Osteoblast (primary cell): ENCODE results near the gene CRY1. TPM values are rescaled to one million over a fixed set of nuclear protein-coding genes. Genes with fewer than 3 reads are reported as not detected.

ENCODE experiments used
- DNase-seq: peaks from one replicate; pipeline ENCODE4 v3.0.0; 2011; ENCODE audit warnings: low spot score, mixed read lengths; ENCODE audit not compliant: insufficient read length; ENCODE audit errors: missing footprints
- H2AFZ ChIP-seq: 2 replicates; pipeline ENCODE4 v1.6.0; 2011; ENCODE audit warnings: mild to moderate bottlenecking, low read length
- H3K27ac ChIP-seq: 2 replicates; pipeline ENCODE4 v1.5.1; 2011; ENCODE audit warnings: mild to moderate bottlenecking, low read depth, low read length, moderate library complexity
- H3K27me3 ChIP-seq: 2 replicates; pipeline ENCODE4 v1.6.0; 2012; ENCODE audit warnings: mild to moderate bottlenecking, control low read depth, inconsistent platforms, low read length, moderate library complexity; ENCODE audit not compliant: insufficient read depth
- H3K36me3 ChIP-seq: 2 replicates; pipeline ENCODE4 v1.5.1; 2011; ENCODE audit warnings: mild to moderate bottlenecking, low read length, control low read depth, moderate library complexity; ENCODE audit not compliant: insufficient read depth
- H3K4me1 ChIP-seq: 2 replicates; pipeline ENCODE4 v1.5.1; 2011; ENCODE audit warnings: mild to moderate bottlenecking, low read length, control low read depth, moderate library complexity; ENCODE audit not compliant: insufficient read depth
- H3K4me2 ChIP-seq: 2 replicates; pipeline ENCODE4 v1.6.0; 2011; ENCODE audit warnings: mild to moderate bottlenecking, low read length; ENCODE audit not compliant: insufficient read depth
- H3K4me3 ChIP-seq: fragments of 200-600 bp; sonication (generic); 3 replicates; pipeline ENCODE4 v1.5.1; 2012; ENCODE audit warnings: mild to moderate bottlenecking, low read length, inconsistent platforms; ENCODE audit not compliant: insufficient read depth
- H3K79me2 ChIP-seq: 2 replicates; pipeline ENCODE4 v1.6.0; 2012; ENCODE audit warnings: mild to moderate bottlenecking, low read length, control low read depth, inconsistent platforms; ENCODE audit not compliant: insufficient read depth
- H3K9me3 ChIP-seq: 2 replicates; pipeline ENCODE4 v1.5.1; 2011; ENCODE audit warnings: low read depth, low read length, control low read depth
- H4K20me1 ChIP-seq: 2 replicates; pipeline ENCODE4 v1.6.0; 2012; ENCODE audit warnings: mild to moderate bottlenecking, low read length, control low read depth; ENCODE audit not compliant: insufficient read depth
- CTCF ChIP-seq: IDR thresholded peaks from 2 replicates; pipeline ENCODE4 v1.5.1; 2011; ENCODE audit warnings: mild to moderate bottlenecking, low read depth, low read length, moderate library complexity; ENCODE audit errors: extremely low read depth
- total RNA-seq: library from RNA; depleted of rRNA; stranded (reverse); fragments of >200 nt; gene quantifications from 2 replicates; pipeline ENCODE4 v1.2.3, GENCODE V29; 2012

The CRY1 gene
- total RNA-seq, 1 donor, result 18.1 TPM

- H3K36me3 ChIP-seq, result no peaks in the 10 kb centered on the region
- H3K27me3 ChIP-seq, result peaks cover 14% of the 10 kb centered on the region
- no peak overlapping the region for H3K27ac ChIP-seq
- no peak for DNase-seq
- no peaks in the 10 kb centered on the region for H3K4me1 ChIP-seq
- no peak overlapping the region for H3K4me3 ChIP-seq
- H3K4me2 ChIP-seq, result no peak overlapping the region
- H3K9me3 ChIP-seq, result no peaks in the 10 kb centered on the region
- H2AFZ ChIP-seq, result no peak overlapping the region
- TF ChIP-seq CTCF, result no peak
- H4K20me1 ChIP-seq, result no peaks in the 10 kb centered on the region
- H3K79me2 ChIP-seq, result no peaks in the 10 kb centered on the region
Observed at GRCh38 chr12:107125833-107126232, 32.5 kb upstream of the CRY1 start.

- DNase-seq, result no peak
- no peak overlapping the region for H3K4me2 ChIP-seq
- no peaks in the 10 kb centered on the region for H3K4me1 ChIP-seq
- H3K9me3 ChIP-seq, result no peaks in the 10 kb centered on the region
- H3K27ac ChIP-seq, result no peak overlapping the region
- no peak overlapping the region for H3K4me3 ChIP-seq
- no peak for TF ChIP-seq CTCF
- peaks cover 17% of the 10 kb centered on the region for H3K27me3 ChIP-seq
- H3K36me3 ChIP-seq, result no peaks in the 10 kb centered on the region
- no peaks in the 10 kb centered on the region for H3K79me2 ChIP-seq
- H4K20me1 ChIP-seq, result no peaks in the 10 kb centered on the region
- no peak overlapping the region for H2AFZ ChIP-seq
Observed at GRCh38 chr12:107122452-107122958, 29.2 kb upstream of the CRY1 start.

GRCh38 chr12:107119091-107119490 is 25.7 kb upstream of the CRY1 start:
- Histone ChIP-seq H3K79me2 (no peaks in the 10 kb centered on the region), H2AFZ (no peak overlapping the region), H3K4me3 (no peak overlapping the region), H3K9me3 (no peaks in the 10 kb centered on the region), H4K20me1 (no peaks in the 10 kb centered on the region), H3K27me3 (peaks cover 17% of the 10 kb centered on the region), H3K4me2 (no peak overlapping the region), H3K4me1 (no peaks in the 10 kb centered on the region), H3K36me3 (no peaks in the 10 kb centered on the region), H3K27ac (no peak overlapping the region)
- no peak for DNase-seq
- no peak for TF ChIP-seq CTCF

GRCh38 chr12:107118624-107119023 is 25.3 kb upstream of the CRY1 start:
- no peaks in the 10 kb centered on the region for H4K20me1 ChIP-seq
- no peaks in the 10 kb centered on the region for H3K36me3 ChIP-seq
- peaks cover 17% of the 10 kb centered on the region for H3K27me3 ChIP-seq
- no peak for DNase-seq
- no peak for TF ChIP-seq CTCF
- no peak overlapping the region for H3K4me2 ChIP-seq
- no peak overlapping the region for H2AFZ ChIP-seq
- H3K27ac ChIP-seq, result no peak overlapping the region
- no peaks in the 10 kb centered on the region for H3K79me2 ChIP-seq
- no peak overlapping the region for H3K4me3 ChIP-seq
- H3K4me1 ChIP-seq, result no peaks in the 10 kb centered on the region
- H3K9me3 ChIP-seq, result no peaks in the 10 kb centered on the region
